A673 (cell line): Measurements from ENCODE around the gene ACSF2.

Source experiments
- CTCF ChIP-seq: fragments of 300-800, 200-600 bp; sonication (generic); conservative IDR thresholded peaks from 2 replicates; pipeline ENCODE4 v1.5.1; 2017; ENCODE audit warnings: low read depth, mild to moderate bottlenecking, antibody characterized with exemption, low read length, moderate library complexity, mixed read lengths
- EZH2 ChIP-seq: fragments of 200-600 bp; sonication (generic); IDR thresholded peaks from 2 replicates; pipeline ENCODE4 v1.6.1; 2017; ENCODE audit warnings: borderline replicate concordance, low read depth, mild to moderate bottlenecking, mixed read lengths, antibody characterized with exemption, low read length; ENCODE audit not compliant: poor library complexity, severe bottlenecking

GRCh38 chr17:50382931-50383330 is 43.1 kb upstream of the ACSF2 start:
- TF ChIP-seq EZH2 (no peak), CTCF (no peak)
